Progenitor cell of endocrine pancreas (in vitro differentiated cells): Measurements from ENCODE around the gene SORCS2. TPM values are rescaled to one million over a fixed set of nuclear protein-coding genes. Genes with fewer than 3 reads are reported as not detected.

Experiments
- DNase-seq: peaks from one replicate; pipeline ENCODE4 v3.0.0; 2021; ENCODE audit warnings: low spot score; ENCODE audit not compliant: unreplicated experiment
- H3K27ac Mint-ChIP-seq: 2 replicates; pipeline ENCODE4 v1.8.0; 2021; ENCODE audit warnings: mild to moderate bottlenecking, moderate library complexity, mixed read lengths
- H3K27me3 Mint-ChIP-seq: 2 replicates; pipeline ENCODE4 v1.8.0; 2021; ENCODE audit warnings: mixed read lengths
- H3K36me3 Mint-ChIP-seq: 2 replicates; pipeline ENCODE4 v1.8.0; 2022; ENCODE audit warnings: mixed read lengths; ENCODE audit not compliant: insufficient read depth
- H3K4me1 Mint-ChIP-seq: 2 replicates; pipeline ENCODE4 v1.8.0; 2021; ENCODE audit warnings: low read depth, mixed read lengths
- H3K4me3 Mint-ChIP-seq: 2 replicates; pipeline ENCODE4 v1.8.0; 2021; ENCODE audit warnings: low read depth, mild to moderate bottlenecking, moderate library complexity, mixed read lengths
- H3K9me3 Mint-ChIP-seq: 2 replicates; pipeline ENCODE4 v1.8.0; 2021; ENCODE audit warnings: low read depth, mixed read lengths
- CTCF ChIP-seq: fragments of 200-600 bp; sonication (generic); IDR thresholded peaks from one replicate; pipeline ENCODE4 v1.5.0; 2021; ENCODE audit warnings: antibody characterized with exemption, mild to moderate bottlenecking; ENCODE audit not compliant: unreplicated experiment
- total RNA-seq: library from RNA; stranded (reverse); gene quantifications from 2 replicates; pipeline ENCODE4 v1.2.1, GENCODE V29; 2021

The SORCS2 gene
- total RNA-seq, 1 donor from 2014 or later: 2.2 TPM

- Mint-ChIP-seq H3K4me3 (no peak overlapping the region), H3K27me3 (peaks cover 14% of the 10 kb centered on the region), H3K9me3 (peaks cover 12% of the 10 kb centered on the region), H3K27ac (no peak overlapping the region), H3K36me3 (peaks cover 2% of the 10 kb centered on the region), H3K4me1 (peaks cover 3% of the 10 kb centered on the region)
- DNase-seq: no peak
- TF ChIP-seq CTCF: no peak
Measured at GRCh38 chr4:7678318-7678852, 486.0 kb downstream of the SORCS2 start.

GRCh38 chr4:7679406-7680040 lies 487.2 kb downstream of the SORCS2 start:
- Mint-ChIP-seq H3K4me3 (no peak overlapping the region), H3K4me1 (peaks cover 5% of the 10 kb centered on the region), H3K36me3 (peaks cover 2% of the 10 kb centered on the region), H3K27ac (no peak overlapping the region), H3K9me3 (peaks cover 13% of the 10 kb centered on the region), H3K27me3 (peaks cover 14% of the 10 kb centered on the region)
- DNase-seq: no peak
- TF ChIP-seq CTCF: no peak

- Mint-ChIP-seq H3K4me3 (no peak overlapping the region), H3K27me3 (peaks cover 14% of the 10 kb centered on the region)
Measured at GRCh38 chr4:7680106-7680505, 487.8 kb downstream of the SORCS2 start.

GRCh38 chr4:7680731-7681130 lies 488.4 kb downstream of the SORCS2 start:
- no peak for TF ChIP-seq CTCF

More at GRCh38 chr4:7680106-7680505, 487.8 kb downstream of the SORCS2 start:
- TF ChIP-seq CTCF: no peak
- H3K27ac Mint-ChIP-seq: no peak overlapping the region
- H3K36me3 Mint-ChIP-seq: peaks cover 2% of the 10 kb centered on the region
- no peak for DNase-seq
- peaks cover 13% of the 10 kb centered on the region for H3K9me3 Mint-ChIP-seq
- H3K4me1 Mint-ChIP-seq: peaks cover 9% of the 10 kb centered on the region

GRCh38 chr4:7683126-7683703 lies 490.9 kb downstream of the SORCS2 start:
- Mint-ChIP-seq H3K9me3 (peaks cover 13% of the 10 kb centered on the region), H3K4me1 (peaks cover 13% of the 10 kb centered on the region), H3K27me3 (peaks cover 12% of the 10 kb centered on the region), H3K4me3 (no peak overlapping the region), H3K36me3 (peaks cover 2% of the 10 kb centered on the region), H3K27ac (no peak overlapping the region)
- no peak for DNase-seq
- TF ChIP-seq CTCF: no peak

More at GRCh38 chr4:7680731-7681130, 488.4 kb downstream of the SORCS2 start:
- Mint-ChIP-seq H3K36me3 (peaks cover 2% of the 10 kb centered on the region), H3K27ac (peak overlapping the region; percentile 1), H3K9me3 (peaks cover 13% of the 10 kb centered on the region), H3K27me3 (peaks cover 14% of the 10 kb centered on the region), H3K4me1 (peaks cover 11% of the 10 kb centered on the region), H3K4me3 (no peak overlapping the region)
- no peak for DNase-seq
